Measurements from ENCODE around the gene LRRC46.

The LRRC46 gene

DNA sequence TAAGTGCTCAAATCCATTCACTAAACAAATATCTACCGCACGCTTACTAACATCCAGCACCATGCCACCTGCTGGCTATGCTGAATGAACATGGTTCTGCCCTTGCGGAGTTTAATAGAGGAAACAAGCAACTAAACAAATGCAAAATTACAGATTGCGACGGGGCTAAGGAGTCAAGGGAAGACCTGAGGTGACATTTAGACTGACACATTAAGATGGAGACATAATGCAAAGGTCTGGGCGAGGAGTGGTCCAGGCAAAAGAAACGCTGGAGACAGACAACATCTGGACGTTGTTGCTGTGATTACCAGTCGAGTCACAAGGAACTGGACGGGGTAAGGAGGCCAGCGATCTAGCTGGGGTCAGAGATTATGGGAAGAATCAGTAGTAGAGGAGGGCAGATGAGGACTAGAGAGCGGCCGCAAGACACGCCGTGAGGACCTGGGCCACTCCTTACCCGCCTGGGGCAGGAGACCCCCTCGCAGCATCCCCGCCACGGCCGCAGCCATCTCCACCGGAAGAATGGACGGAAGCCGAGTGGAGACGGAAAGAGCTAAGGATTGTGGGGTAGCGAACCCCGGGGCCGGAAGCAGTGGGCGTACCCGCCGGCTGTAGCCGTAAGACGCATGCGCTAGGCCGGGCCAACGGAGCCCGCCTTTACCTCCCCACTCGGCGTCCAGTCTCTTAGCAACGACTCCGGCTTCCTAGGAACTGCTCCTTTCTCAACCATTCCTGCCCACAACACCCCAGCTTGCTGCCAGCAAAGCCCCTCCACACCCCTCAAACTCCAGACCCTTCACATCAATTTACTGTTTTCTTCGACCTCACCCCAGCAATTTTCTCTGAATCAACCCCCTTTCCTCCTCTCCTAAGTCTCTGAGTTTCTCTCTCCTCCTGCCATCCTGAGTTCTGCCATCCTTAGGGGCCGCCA, at the start of gene LRRC46, which contains the start of gene MRPL10:
TSS of gene LRRC46 (plus strand) at position 668 of the 931 bp plus-strand sequence. CDS start 320 bp downstream, outside the sequence.
TSS of gene MRPL10 (minus strand) at position 539 of the 931 bp plus-strand sequence. CDS start at position 509, 30 bp downstream.
- DNase-seq, result peak; percentile 74

- DNase-seq, result no peak
Measured at GRCh38 chr17:47785538-47786123, 45.8 kb upstream of the LRRC46 start.

DNA sequence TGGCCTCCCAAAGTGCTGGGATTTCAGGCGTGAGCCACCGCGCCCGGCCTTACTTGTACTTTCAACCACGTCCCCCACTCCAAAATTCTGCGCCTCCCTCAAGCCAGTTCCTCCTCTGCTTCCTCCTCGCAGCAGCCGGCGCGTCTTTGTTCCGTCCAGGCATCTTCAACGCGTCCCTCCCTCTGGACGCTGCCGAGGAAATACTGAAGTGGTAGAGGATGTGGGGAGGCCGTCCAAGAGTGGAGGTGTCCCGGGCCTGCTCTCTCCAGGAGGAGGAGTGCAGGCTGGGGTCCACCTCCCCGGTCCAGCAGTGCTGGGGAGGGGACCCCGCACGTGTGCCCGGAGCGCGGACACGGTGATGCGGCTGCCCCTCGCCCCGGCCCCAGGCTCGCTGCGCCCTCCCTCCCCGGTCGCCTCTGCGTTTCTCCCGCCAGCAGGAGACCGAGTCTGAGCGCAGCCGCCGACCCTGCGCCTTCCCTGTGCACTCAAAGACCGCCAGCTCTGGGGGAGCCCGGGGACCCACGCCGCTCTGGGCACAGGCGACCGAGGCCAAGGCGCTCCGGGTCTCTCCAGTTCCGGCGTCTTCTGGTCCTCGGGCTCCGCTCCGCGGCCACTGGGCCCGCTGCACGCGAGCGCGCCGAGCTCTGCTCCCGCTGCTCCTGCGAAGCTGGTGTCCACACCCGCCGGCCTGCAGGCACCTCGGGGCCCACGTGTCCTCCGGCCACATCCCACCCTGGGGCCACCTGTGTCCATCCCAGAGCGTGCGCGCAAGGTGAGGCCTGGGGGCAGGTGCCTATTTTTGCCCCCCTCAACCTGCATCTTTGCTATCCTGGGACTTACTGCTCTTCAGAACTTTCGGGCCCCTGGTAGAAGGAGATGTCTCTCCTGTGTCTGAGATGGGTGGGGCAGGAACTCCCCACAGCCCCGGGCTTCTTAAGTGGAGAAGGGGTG, 41.6 kb upstream of the LRRC46 start:
- no peak for DNase-seq

- DNase-seq, result no peak
Measured at GRCh38 chr17:47791025-47791424, 40.4 kb upstream of the LRRC46 start.

- no peak for DNase-seq
Measured at GRCh38 chr17:47792457-47792856, 39.0 kb upstream of the LRRC46 start.

DNA sequence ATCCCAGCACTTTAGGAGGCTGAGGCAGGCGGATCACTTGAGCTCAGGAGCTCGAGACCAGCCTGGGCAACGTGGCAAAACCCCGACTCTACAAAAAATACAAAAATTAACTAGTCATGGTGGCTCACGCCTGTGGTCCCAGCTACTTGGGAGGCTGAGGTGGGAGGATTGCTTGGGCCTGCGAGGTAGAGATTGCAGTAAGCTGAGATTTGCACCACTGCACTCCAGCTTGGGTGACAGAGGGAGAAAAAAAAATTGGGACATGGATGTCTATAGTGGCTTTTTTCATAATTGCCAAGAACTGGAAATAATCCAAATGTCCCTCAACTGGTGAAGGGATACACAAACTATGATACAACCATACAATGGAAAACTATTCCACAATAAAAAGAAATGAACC, 38.5 kb upstream of the LRRC46 start:
- no peak for DNase-seq

GRCh38 chr17:47797797-47798196, 33.7 kb upstream of the LRRC46 start:
- no peak for DNase-seq

- no peak for DNase-seq
Measured at GRCh38 chr17:47800686-47801085, 30.8 kb upstream of the LRRC46 start.

GRCh38 chr17:47801176-47801765, 30.2 kb upstream of the LRRC46 start:
- DNase-seq, result no peak

DNA sequence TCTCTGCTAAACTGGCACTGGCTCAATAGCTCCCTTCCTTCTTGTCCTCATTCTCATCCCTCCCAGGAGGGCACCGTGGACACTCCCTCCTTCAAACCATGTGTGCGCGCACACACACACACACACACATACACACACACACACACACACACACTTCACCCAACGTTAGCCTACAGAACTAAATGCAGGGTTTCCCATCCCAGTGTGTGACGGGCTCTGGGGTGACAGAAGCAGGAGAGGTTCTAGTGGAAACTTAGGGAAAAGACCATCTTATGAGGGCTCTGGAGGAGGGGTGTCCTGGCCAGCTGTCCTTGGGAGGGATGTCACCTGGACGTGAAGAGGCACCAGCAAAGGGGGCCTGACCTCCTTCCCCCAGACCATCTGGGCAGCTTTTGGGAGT, 29.6 kb upstream of the LRRC46 start:
- DNase-seq, result no peak

DNA sequence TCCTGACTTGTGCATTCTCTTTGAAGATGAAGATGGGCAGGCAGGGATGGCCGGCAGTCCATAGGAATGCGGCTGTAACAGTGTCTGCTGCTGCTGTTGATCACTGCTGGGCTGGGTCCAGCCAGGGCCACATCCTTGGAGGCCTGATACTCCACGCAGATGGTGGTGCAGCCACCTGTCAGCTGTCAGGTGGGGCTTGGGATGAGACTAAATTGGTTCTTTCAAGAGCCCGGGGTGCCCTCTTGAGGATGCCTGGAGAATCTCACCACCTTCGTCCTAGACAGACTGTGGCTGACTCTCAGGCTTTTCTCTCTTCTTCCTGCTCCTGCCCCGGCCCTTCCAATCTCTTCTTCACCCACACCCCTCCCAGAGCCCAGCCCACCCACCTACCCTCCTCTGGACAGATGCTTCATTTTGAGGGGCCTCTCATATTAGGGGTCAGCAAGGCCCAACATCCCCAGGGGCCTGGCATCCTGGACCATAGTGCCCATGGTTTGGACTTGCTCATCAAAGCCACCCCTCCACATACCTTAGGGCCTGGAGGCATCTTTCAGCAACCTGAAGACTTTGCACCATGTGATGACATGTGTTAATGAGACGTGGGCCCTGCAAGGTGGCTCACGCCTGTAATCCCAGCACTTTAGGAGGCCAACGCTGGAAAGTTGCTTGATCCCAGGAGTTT, 29.0 kb upstream of the LRRC46 start:
- DNase-seq, result no peak

- DNase-seq, result no peak
Measured at GRCh38 chr17:47803201-47803600, 28.3 kb upstream of the LRRC46 start.

DNA sequence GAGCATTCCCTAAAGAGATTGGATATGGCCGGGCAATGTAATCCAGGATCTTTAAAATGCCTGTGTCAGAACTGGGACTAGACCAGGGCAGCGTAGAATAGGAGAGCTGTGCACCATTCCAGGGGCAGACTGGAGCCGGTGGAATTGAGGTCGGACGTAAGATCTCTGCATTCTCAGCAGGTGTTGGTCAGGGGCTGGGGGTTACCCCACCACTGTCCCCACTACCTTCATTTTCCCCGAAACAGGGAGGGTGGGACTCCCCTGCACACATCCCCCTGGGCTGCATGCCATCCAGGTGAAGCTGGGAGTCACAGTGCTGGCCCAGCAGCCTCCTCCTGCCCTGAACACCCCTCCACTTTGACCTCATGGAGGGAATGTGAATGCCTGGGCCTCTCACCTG, 27.7 kb upstream of the LRRC46 start:
- DNase-seq, result no peak

GRCh38 chr17:47804461-47804860, 27.0 kb upstream of the LRRC46 start:
- DNase-seq, result no peak

- no peak for DNase-seq
Measured at GRCh38 chr17:47806026-47806912, 25.2 kb upstream of the LRRC46 start.

DNA sequence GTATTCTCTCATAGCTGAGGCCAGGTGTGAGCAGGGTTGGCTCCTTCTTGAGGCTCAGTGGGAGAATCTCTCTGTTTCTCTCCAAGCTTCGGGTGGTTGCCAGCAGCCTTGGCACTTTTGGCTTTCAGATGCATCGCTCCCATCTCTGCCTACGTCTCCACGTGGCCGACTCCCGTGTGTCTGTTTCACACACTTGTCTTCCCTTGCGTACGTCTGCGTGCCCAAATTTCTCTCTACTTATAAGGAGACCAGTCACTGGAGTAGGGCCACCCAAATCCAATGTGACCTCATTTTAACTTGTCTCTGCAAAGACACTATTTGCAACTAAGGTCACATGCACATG, 24.6 kb upstream of the LRRC46 start:
- no peak for DNase-seq

DNA sequence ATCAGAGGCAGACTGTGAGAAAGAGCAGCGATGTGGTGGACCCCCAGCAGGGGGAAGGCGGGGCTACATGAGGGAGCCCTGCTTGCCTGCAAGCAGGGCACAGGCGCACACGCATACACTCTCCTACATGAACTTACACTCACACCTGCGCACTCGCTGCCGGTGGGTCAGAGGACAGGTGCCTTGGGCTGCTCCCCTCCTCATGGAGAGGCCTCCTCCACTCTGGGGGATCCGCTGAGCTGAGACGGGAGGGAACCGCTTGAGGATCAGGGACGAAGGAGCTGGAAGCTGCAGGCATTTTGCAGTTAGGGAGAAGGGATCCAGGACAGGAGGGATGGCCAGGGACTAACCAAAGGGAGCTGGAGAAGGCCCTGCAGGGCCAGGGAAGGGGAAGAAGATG, 24.0 kb upstream of the LRRC46 start:
- no peak for DNase-seq

DNA sequence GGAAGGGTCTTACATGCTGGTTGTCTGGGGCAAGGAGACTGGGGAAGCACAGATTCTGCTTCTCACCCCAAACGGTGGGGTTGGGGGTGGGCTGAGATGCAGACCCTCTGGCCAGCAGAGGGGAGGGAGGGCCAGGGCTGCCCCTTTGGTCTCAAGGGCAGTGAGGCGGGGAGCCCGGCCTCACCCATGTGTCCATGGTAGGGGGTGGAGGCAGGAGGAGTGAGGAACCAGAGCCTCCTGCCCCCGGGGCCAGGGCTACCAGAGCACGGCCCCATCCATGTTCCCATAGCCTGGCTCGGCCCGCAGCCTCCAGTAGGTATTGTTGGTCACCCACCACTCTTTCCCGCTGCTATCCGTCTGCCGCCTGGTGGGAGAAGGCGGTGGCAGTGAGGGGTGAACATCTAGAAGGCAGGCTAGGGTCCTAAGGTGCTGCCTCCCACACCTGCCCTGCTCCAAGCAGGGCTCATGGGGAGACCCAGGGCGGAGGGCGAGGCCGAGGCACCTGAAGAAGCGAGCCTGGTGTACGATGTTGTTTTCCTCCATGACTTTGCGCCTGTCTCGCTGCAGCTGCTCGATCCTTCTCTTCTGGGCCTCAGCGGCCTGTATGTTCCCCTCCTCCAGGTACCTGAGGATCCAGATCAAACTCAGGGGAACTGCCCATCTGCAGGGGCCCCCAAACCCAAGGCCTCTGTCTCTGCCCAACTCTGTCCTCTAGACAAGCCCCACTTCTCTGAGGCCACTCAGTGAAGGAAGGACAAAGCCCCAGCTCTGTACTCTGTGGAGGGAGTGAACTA, 23.2 kb upstream of the LRRC46 start:
- no peak for DNase-seq

GRCh38 chr17:47808830-47809480, 22.5 kb upstream of the LRRC46 start:
- no peak for DNase-seq

Measured in NCI-H446 treated with DMSO at 0.1 percent for 48 hours (cell line).